HepG2 (cell line): Measurements from ENCODE around the gene CCDC117. TPM values are rescaled to one million over a fixed set of nuclear protein-coding genes. Genes with fewer than 3 reads are reported as not detected.
A peak's percentile ranks its signal among the peaks of the same experiment; 100 is the strongest.

ENCODE experiments used
- ARHGAP35 ChIP-seq: sonication (generic); formaldehyde crosslinking; IDR thresholded peaks from 2 replicates; pipeline ENCODE4 v1.9.0; 2022; ENCODE audit warnings: mild to moderate bottlenecking, inconsistent platforms, moderate library complexity, missing genetic modification reagents, borderline replicate concordance
- BRF2 ChIP-seq: sonication (generic); formaldehyde crosslinking; IDR thresholded peaks from 2 replicates; pipeline ENCODE4 v1.8.1; 2022; ENCODE audit warnings: mild to moderate bottlenecking, missing genetic modification reagents
- CCDC6 ChIP-seq: sonication (generic); formaldehyde crosslinking; IDR thresholded peaks from 2 replicates; pipeline ENCODE4 v1.8.1; 2022; ENCODE audit warnings: mild to moderate bottlenecking, missing genetic modification reagents, moderate library complexity
- FUBP1 ChIP-seq: sonication (generic); formaldehyde crosslinking; IDR thresholded peaks from 2 replicates; pipeline ENCODE4 v1.5.1; 2020; ENCODE audit warnings: missing genetic modification reagents, mild to moderate bottlenecking, borderline replicate concordance
- HOXA5 ChIP-seq: sonication (generic); formaldehyde crosslinking; IDR thresholded peaks from 2 replicates; pipeline ENCODE4 v1.4.0; 2020; ENCODE audit warnings: missing genetic modification reagents
- IRF2 ChIP-seq: IDR thresholded peaks from 2 replicates; pipeline ENCODE4 v1.6.1; 2018; ENCODE audit warnings: missing genetic modification reagents, missing compliant biosample characterization
- IRX3 ChIP-seq: sonication (generic); formaldehyde crosslinking; IDR thresholded peaks from 2 replicates; pipeline ENCODE4 v1.8.1; 2023; ENCODE audit warnings: mild to moderate bottlenecking, low read depth, missing genetic modification reagents, borderline replicate concordance
- KAT2B ChIP-seq: fragments of 150-350 bp; IDR thresholded peaks from 2 replicates; pipeline ENCODE4 v1.6.1; 2014; ENCODE audit warnings: low read depth, low read length, borderline replicate concordance
- NFAT5 ChIP-seq: sonication (generic); formaldehyde crosslinking; IDR thresholded peaks from 2 replicates; pipeline ENCODE4 v1.4.0; 2020; ENCODE audit warnings: missing genetic modification reagents
- NFYB ChIP-seq: sonication (generic); formaldehyde crosslinking; IDR thresholded peaks from 2 replicates; pipeline ENCODE4 v1.4.0; 2020; ENCODE audit warnings: missing genetic modification reagents
- NR2C2 ChIP-seq: sonication (generic); formaldehyde crosslinking; IDR thresholded peaks from 2 replicates; pipeline ENCODE4 v1.4.0; 2020; ENCODE audit warnings: missing genetic modification reagents, mild to moderate bottlenecking, moderate library complexity, borderline replicate concordance
- REL ChIP-seq: sonication (generic); formaldehyde crosslinking; conservative IDR thresholded peaks from 2 replicates; pipeline ENCODE4 v1.8.0; 2022; ENCODE audit warnings: mild to moderate bottlenecking, missing genetic modification reagents, moderate library complexity
- TFDP1 ChIP-seq: IDR thresholded peaks from 2 replicates; pipeline ENCODE4 v1.6.1; 2016; ENCODE audit warnings: missing compliant biosample characterization, missing genetic modification reagents, borderline replicate concordance
- ZBTB43 ChIP-seq: sonication (generic); formaldehyde crosslinking; conservative IDR thresholded peaks from 2 replicates; pipeline ENCODE4 v1.4.0; 2020; ENCODE audit warnings: missing genetic modification reagents
- ZNF570 ChIP-seq: sonication (generic); formaldehyde crosslinking; IDR thresholded peaks from 2 replicates; pipeline ENCODE4 v1.4.0; 2020; ENCODE audit warnings: mild to moderate bottlenecking, missing genetic modification reagents, borderline replicate concordance
- ZSCAN30 ChIP-seq: sonication (generic); formaldehyde crosslinking; IDR thresholded peaks from 2 replicates; pipeline ENCODE4 v1.5.0; 2020; ENCODE audit warnings: mild to moderate bottlenecking, missing genetic modification reagents
- ZSCAN31 ChIP-seq: sonication (generic); formaldehyde crosslinking; IDR thresholded peaks from 2 replicates; pipeline ENCODE4 v1.5.0; 2020; ENCODE audit warnings: low read depth, mild to moderate bottlenecking, missing genetic modification reagents
- polyA plus RNA-seq, 8 experiments: library from polyadenylated mRNA; depleted of rRNA in 3 of 8; stranded (reverse) in 7 of 8; unstranded in 1 of 8; fragments of >200 nt; fragmentation: Illumina TruSeq in 4 of 8; extraction: Trizol in 4 of 8; gene quantifications; 2 replicates each; pipeline versions ENCODE4 v1.2.1 to v1.2.3, GENCODE V29; 2011 to 2016; ENCODE audit warnings: low read depth in 4 of 8, missing spikeins in 1 of 8, mixed read lengths in 1 of 8; ENCODE audit not compliant: insufficient read depth in 1 of 8
- total RNA-seq, 5 experiments: library from RNA; depleted of rRNA; stranded (reverse); fragments of >200 nt; fragmentation: Illumina TruSeq; extraction: Trizol; gene quantifications; 2 replicates each; pipeline ENCODE4 v1.2.3, GENCODE V29; 2016; ENCODE audit warnings: low read depth in 1 of 5

The CCDC117 gene
- total and polyA plus RNA-seq, 2 of the 13 experiments (the other 11 are each of a cell fraction or from before 2014, with no cell fraction given), result 12.6 to 34.2 TPM

- TF ChIP-seq FUBP1 (CRISPR knock-in tag) (no peak), IRX3 (CRISPR knock-in tag) (peak; percentile 79), NFAT5 (CRISPR knock-in tag) (no peak; the same call in 1 of the 2 replicates), BRF2 (CRISPR knock-in tag) (0 out of 2 replicates have a peak, but pooled peaks have one; percentile 58), NFYB (CRISPR knock-in tag) (peak; percentile 85), ZSCAN31 (CRISPR knock-in tag) (peak; percentile 58), CCDC6 (CRISPR knock-in tag) (peak; percentile 68; the same call in 1 of the 2 replicates), IRF2 (CRISPR knock-in tag) (peak; percentile 36; the same call in 1 of the 2 replicates), ARHGAP35 (CRISPR knock-in tag) (no peak; the same call in 1 of the 2 replicates), ZNF570 (CRISPR knock-in tag) (0 out of 2 replicates have a peak, but pooled peaks have one; percentile 70), TFDP1 (CRISPR knock-in tag) (no peak; the same call in 1 of the 2 replicates), NR2C2 (CRISPR knock-in tag) (peak; percentile 84), ZBTB43 (no peak), REL (CRISPR knock-in tag) (0 out of 2 replicates have a peak, but pooled peaks have one; percentile 49), ZSCAN30 (CRISPR knock-in tag) (0 out of 2 replicates have a peak, but pooled peaks have one; percentile 4), HOXA5 (CRISPR knock-in tag) (no peak), KAT2B (no peak)
Measured at GRCh38 chr22:28800308-28801041, 28.0 kb downstream of the CCDC117 start, which contains the start of gene XBP1 (continued).
